ENCODE measurements around the gene ERCC1.
"Not testable (repeated sequence)": the region's sequence is repeated elsewhere in the genome, so short reads cannot be mapped to it uniquely, and the experiment has no call there.

The ERCC1 gene

GRCh38 chr19:45424191-45425058 lies 708 bp upstream of the ERCC1 start:
- Mint-ChIP-seq H3K4me1 (ENCODE audit: low read depth) (peaks cover 44% of the 10 kb centered on the region), H3K27me3 (no peaks in the 10 kb centered on the region), H3K4me3 (peak overlapping the region; percentile 93), H3K9me3 (ENCODE audit: low read depth) (no peaks in the 10 kb centered on the region), H3K36me3 (peaks cover 4% of the 10 kb centered on the region), H3K27ac (peak overlapping the region; percentile 92)

DNA sequence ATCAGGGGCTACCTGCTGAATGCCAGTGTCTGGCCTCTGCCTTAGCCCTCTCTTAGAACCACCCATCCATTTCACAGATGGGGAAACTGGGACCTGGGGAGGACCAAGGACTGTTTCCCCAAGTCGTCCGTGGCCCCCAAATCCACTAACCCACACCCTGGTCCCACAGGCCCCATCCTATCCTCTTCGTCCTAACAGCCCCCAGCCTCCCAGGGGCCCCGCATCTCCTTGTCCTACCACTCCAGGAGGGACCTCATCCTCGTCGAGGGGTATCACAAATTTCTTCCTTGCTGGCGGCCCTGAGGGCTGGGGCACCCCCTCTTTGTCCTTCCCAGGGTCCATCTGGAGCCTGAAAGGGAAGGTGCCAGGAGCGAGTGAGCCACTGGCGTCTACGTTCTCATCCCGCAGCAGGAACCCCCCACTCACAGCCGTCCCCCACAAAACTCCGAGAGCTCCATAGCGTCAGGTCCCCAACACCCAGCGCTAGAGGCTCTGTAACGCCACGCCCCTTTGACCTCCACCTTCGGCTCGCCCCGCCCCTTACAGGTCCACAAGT lies 606 bp downstream of the ERCC1 start:
- peaks cover 51% of the 10 kb centered on the region for H3K4me1 Mint-ChIP-seq (ENCODE audit: low read depth)
- peak overlapping the region; percentile 92 for H3K27ac Mint-ChIP-seq
- H3K9me3 Mint-ChIP-seq (ENCODE audit: low read depth): no peaks in the 10 kb centered on the region
- H3K36me3 Mint-ChIP-seq: peaks cover 4% of the 10 kb centered on the region
- H3K4me3 Mint-ChIP-seq: peak overlapping the region; percentile 93
- H3K27me3 Mint-ChIP-seq: no peaks in the 10 kb centered on the region

DNA sequence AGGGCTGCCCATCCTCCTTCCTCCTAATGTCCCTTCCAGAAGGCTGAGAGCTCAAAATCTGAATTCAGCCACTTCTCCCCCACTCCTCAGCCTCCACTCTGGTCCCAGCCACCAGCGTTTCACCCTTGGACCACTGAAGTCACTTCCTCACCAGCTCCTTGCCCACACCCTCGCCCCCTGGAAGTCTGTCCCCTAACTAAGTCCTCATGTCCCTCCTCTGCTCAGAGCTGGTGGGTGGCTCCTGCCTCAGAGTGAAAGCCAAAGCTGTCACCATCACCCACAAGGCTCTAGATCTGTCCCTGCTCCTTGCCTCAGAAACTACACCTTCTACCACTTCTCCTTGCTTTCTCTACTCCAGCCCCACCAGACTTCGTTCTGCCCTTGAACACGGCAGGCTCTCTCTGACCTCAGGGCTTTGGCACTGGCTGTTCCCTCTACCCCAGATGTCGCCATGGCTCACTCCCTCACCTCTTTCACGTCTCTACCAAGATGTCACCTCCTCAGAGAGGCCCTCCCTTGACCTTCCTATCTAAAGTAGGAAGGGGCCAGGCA lies 1.7 kb downstream of the ERCC1 start:
- H3K9me3 Mint-ChIP-seq (ENCODE audit: low read depth): no peaks in the 10 kb centered on the region
- peak overlapping the region; percentile 13 for H3K27ac Mint-ChIP-seq
- H3K4me3 Mint-ChIP-seq: peak overlapping the region; percentile 62
- peaks cover 4% of the 10 kb centered on the region for H3K36me3 Mint-ChIP-seq
- no peaks in the 10 kb centered on the region for H3K27me3 Mint-ChIP-seq
- peaks cover 47% of the 10 kb centered on the region for H3K4me1 Mint-ChIP-seq (ENCODE audit: low read depth)

DNA sequence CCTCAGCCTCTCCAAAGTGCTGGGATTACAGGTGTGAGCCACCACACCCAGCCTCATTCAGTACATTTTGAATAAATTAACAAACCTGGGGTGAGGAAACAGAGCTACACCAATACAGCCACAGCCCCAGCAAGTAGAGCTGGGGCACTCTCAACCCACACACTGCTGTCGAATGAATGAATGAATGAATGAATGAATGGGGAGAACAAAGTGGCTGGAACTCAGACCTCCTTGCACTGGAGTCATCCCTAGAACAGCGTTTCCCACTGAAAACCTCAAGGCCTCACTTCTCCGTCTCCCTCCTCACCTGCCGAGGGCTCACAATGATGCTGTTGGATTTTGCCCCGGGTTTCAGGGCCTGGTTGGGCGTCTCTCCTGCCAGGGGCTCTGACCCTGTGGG lies 2.8 kb downstream of the ERCC1 start:
- peaks cover 4% of the 10 kb centered on the region for H3K36me3 Mint-ChIP-seq
- peak overlapping the region; percentile 42 for H3K4me3 Mint-ChIP-seq
- no peak overlapping the region for H3K27ac Mint-ChIP-seq
- peaks cover 47% of the 10 kb centered on the region for H3K4me1 Mint-ChIP-seq (ENCODE audit: low read depth)
- no peaks in the 10 kb centered on the region for H3K9me3 Mint-ChIP-seq (ENCODE audit: low read depth)
- H3K27me3 Mint-ChIP-seq: no peaks in the 10 kb centered on the region

GRCh38 chr19:45420356-45420755 lies 3.4 kb downstream of the ERCC1 start:
- peaks cover 4% of the 10 kb centered on the region for H3K36me3 Mint-ChIP-seq
- H3K27ac Mint-ChIP-seq: no peak overlapping the region
- H3K4me3 Mint-ChIP-seq: peak overlapping the region; percentile 28
- peaks cover 44% of the 10 kb centered on the region for H3K4me1 Mint-ChIP-seq (ENCODE audit: low read depth)
- no peaks in the 10 kb centered on the region for H3K27me3 Mint-ChIP-seq
- H3K9me3 Mint-ChIP-seq (ENCODE audit: low read depth): no peaks in the 10 kb centered on the region

DNA sequence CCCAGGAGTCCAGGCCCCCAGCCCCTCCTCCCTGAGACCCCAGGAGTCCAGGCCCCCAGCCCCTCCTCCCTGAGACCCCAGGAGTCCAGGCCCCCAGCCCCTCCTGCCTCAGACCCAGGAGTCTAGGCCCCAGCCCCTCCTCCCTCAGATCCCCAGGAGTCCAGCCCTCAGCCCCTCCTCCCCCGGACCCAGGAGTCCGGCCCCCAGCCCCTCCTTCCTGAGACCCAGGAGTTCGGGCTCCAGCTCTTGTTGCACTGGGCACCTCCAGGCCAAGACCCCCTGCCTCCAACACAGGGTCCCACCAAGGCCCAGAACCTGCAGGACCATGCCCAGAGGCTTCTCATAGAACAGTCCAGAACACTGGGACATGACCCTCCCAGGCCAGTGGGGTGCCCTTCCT lies 3.8 kb downstream of the ERCC1 start:
- Mint-ChIP-seq H3K4me1 (ENCODE audit: low read depth) (peaks cover 44% of the 10 kb centered on the region), H3K4me3 (no peak overlapping the region), H3K36me3 (peaks cover 4% of the 10 kb centered on the region)

GRCh38 chr19:45419396-45419795 lies 4.3 kb downstream of the ERCC1 start:
- peak overlapping the region; percentile 46 for H3K27ac Mint-ChIP-seq
- no peaks in the 10 kb centered on the region for H3K27me3 Mint-ChIP-seq
- H3K36me3 Mint-ChIP-seq: peaks cover 4% of the 10 kb centered on the region
- no peaks in the 10 kb centered on the region for H3K9me3 Mint-ChIP-seq (ENCODE audit: low read depth)
- peaks cover 40% of the 10 kb centered on the region for H3K4me1 Mint-ChIP-seq (ENCODE audit: low read depth)
- H3K4me3 Mint-ChIP-seq: peak overlapping the region; percentile 32

More for the DNA sequence above, 3.8 kb downstream of the ERCC1 start:
- H3K27ac Mint-ChIP-seq: no peak overlapping the region
- H3K9me3 Mint-ChIP-seq (ENCODE audit: low read depth): no peaks in the 10 kb centered on the region
- H3K27me3 Mint-ChIP-seq: no peaks in the 10 kb centered on the region

- Mint-ChIP-seq H3K27me3 (no peaks in the 10 kb centered on the region), H3K4me3 (no peak overlapping the region), H3K27ac (no peak overlapping the region)
These were observed 4.9 kb downstream of the ERCC1 start for GRCh38 chr19:45418802-45419201.

GRCh38 chr19:45417151-45417550 lies 6.6 kb downstream of the ERCC1 start:
- Mint-ChIP-seq H3K27ac (no peak overlapping the region), H3K9me3 (ENCODE audit: low read depth) (no peaks in the 10 kb centered on the region), H3K4me1 (ENCODE audit: low read depth) (peaks cover 22% of the 10 kb centered on the region), H3K36me3 (peaks cover 5% of the 10 kb centered on the region), H3K27me3 (no peaks in the 10 kb centered on the region), H3K4me3 (no peak overlapping the region)

More at GRCh38 chr19:45418802-45419201, 4.9 kb downstream of the ERCC1 start:
- Mint-ChIP-seq H3K4me1 (ENCODE audit: low read depth) (peaks cover 34% of the 10 kb centered on the region), H3K9me3 (ENCODE audit: low read depth) (no peaks in the 10 kb centered on the region), H3K36me3 (peaks cover 4% of the 10 kb centered on the region)

GRCh38 chr19:45414468-45414867 lies 9.2 kb downstream of the ERCC1 start:
- peaks cover 11% of the 10 kb centered on the region for H3K4me1 Mint-ChIP-seq (ENCODE audit: low read depth)
- H3K27me3 Mint-ChIP-seq: no peaks in the 10 kb centered on the region
- H3K4me3 Mint-ChIP-seq: no peak overlapping the region
- H3K27ac Mint-ChIP-seq: no peak overlapping the region
- peaks cover 2% of the 10 kb centered on the region for H3K36me3 Mint-ChIP-seq
- no peaks in the 10 kb centered on the region for H3K9me3 Mint-ChIP-seq (ENCODE audit: low read depth)

GRCh38 chr19:45413497-45413896 lies 10.2 kb downstream of the ERCC1 start:
- H3K4me3 Mint-ChIP-seq: no peak overlapping the region
- H3K36me3 Mint-ChIP-seq: peaks cover 4% of the 10 kb centered on the region
- no peaks in the 10 kb centered on the region for H3K9me3 Mint-ChIP-seq (ENCODE audit: low read depth)
- H3K27ac Mint-ChIP-seq: no peak overlapping the region
- no peaks in the 10 kb centered on the region for H3K27me3 Mint-ChIP-seq
- H3K4me1 Mint-ChIP-seq (ENCODE audit: low read depth): peaks cover 4% of the 10 kb centered on the region

GRCh38 chr19:45410330-45410729 lies 13.4 kb downstream of the ERCC1 start:
- not testable (repeated sequence) for H3K27ac Mint-ChIP-seq; H3K36me3 Mint-ChIP-seq; H3K4me3 Mint-ChIP-seq; H3K9me3 Mint-ChIP-seq (ENCODE audit: low read depth); H3K27me3 Mint-ChIP-seq
- H3K4me1 Mint-ChIP-seq (ENCODE audit: low read depth): peaks cover 15% of the 10 kb centered on the region

DNA sequence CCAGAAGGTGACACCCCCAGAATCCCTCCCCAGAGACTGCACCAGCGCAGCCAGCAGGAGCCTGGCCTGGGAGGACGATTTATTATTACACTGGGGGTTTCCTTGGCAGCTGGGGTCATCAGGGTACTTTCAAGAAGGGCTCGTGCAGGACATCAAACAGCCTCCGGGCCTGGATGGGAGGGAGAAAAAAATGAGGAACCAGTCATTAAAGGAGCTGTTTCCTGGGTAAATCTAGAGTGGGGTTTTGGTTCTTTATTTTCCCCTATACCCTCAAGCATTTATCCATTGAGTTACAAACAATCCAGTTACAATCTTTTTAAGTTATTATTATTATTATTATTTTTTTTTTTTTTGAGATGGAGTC lies 14.2 kb downstream of the ERCC1 start:
- Mint-ChIP-seq H3K27me3 (peaks cover 2% of the 10 kb centered on the region), H3K27ac (no peak overlapping the region), H3K4me1 (ENCODE audit: low read depth) (peaks cover 22% of the 10 kb centered on the region), H3K4me3 (no peak overlapping the region), H3K36me3 (peaks cover 4% of the 10 kb centered on the region), H3K9me3 (ENCODE audit: low read depth) (no peaks in the 10 kb centered on the region)

GRCh38 chr19:45408830-45409556 lies 14.7 kb downstream of the ERCC1 start:
- H3K4me3 Mint-ChIP-seq: peak overlapping the region; percentile 3
- H3K36me3 Mint-ChIP-seq: peaks cover 4% of the 10 kb centered on the region
- no peaks in the 10 kb centered on the region for H3K9me3 Mint-ChIP-seq (ENCODE audit: low read depth)
- peaks cover 4% of the 10 kb centered on the region for H3K27me3 Mint-ChIP-seq
- no peak overlapping the region for H3K27ac Mint-ChIP-seq
- H3K4me1 Mint-ChIP-seq (ENCODE audit: low read depth): peaks cover 27% of the 10 kb centered on the region

DNA sequence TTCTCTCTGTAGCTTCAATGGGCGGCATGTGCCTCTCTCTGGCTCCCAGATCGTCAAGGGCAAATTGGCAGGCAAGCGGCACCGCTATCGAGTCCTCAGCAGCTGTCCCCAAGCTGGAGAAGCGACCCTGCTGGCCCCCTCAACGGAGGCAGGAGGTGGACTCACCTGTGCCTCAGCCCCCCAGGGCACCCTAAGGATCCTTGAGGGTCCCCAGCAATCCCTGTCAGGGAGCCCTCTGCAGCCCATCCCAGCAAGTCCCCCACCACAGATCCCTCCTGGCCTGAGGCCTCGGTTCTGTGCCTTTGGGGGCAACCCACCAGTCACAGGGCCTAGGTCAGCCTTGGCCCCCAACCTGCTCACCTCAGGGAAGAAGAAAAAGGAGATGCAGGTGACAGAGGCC lies 15.6 kb downstream of the ERCC1 start:
- Mint-ChIP-seq H3K4me3 (peak overlapping the region; percentile 73), H3K27ac (peak overlapping the region; percentile 22), H3K4me1 (ENCODE audit: low read depth) (peaks cover 32% of the 10 kb centered on the region), H3K27me3 (peaks cover 8% of the 10 kb centered on the region), H3K36me3 (peaks cover 4% of the 10 kb centered on the region), H3K9me3 (ENCODE audit: low read depth) (no peaks in the 10 kb centered on the region)

Data from activated naive CD8-positive, alpha-beta T cell (primary cell).